HPDE6-E6E7 (cell line): ENCODE results near the gene EP400.
A peak's percentile ranks its signal among the peaks of the same experiment; 100 is the strongest.

Source experiments
- DNase-seq: peaks from one replicate; pipeline ENCODE4 v3.0.0; 2011; ENCODE audit warnings: missing footprints; ENCODE audit errors: extremely low spot score

Gene EP400

GRCh38 chr12:131949431-131950181 lies at the start of gene EP400:
EP400 (plus strand) TSS chr12:131949942; CDS start chr12:131960620, 10,678 bp downstream.
- peak; percentile 91 for DNase-seq

GRCh38 chr12:131900397-131900796 lies 49.3 kb upstream of the EP400 start:
- peak; percentile 54 for DNase-seq

- peak; percentile 35 for DNase-seq
Observed at GRCh38 chr12:131901431-131902331, 48.1 kb upstream of the EP400 start.

- no peak for DNase-seq
Observed at GRCh38 chr12:131902332-131903241, 47.2 kb upstream of the EP400 start.

GRCh38 chr12:131903270-131904255 lies 46.2 kb upstream of the EP400 start:
- DNase-seq, result no peak

- DNase-seq, result no peak
Observed at GRCh38 chr12:131904346-131904745, 45.4 kb upstream of the EP400 start.

- no peak for DNase-seq
Observed at GRCh38 chr12:131905081-131905629, 44.6 kb upstream of the EP400 start.

- DNase-seq, result no peak
Observed at GRCh38 chr12:131905630-131906091, 44.1 kb upstream of the EP400 start.

GRCh38 chr12:131907379-131908091 lies 42.2 kb upstream of the EP400 start:
- no peak for DNase-seq

- no peak for DNase-seq
Observed at GRCh38 chr12:131908092-131909080, 41.4 kb upstream of the EP400 start.

GRCh38 chr12:131909081-131909751 lies 40.5 kb upstream of the EP400 start:
- DNase-seq, result no peak

- DNase-seq, result no peak
Observed at GRCh38 chr12:131909752-131910219, 40.0 kb upstream of the EP400 start.

GRCh38 chr12:131910302-131911027 lies 39.3 kb upstream of the EP400 start:
- DNase-seq, result no peak

GRCh38 chr12:131911028-131911650 lies 38.6 kb upstream of the EP400 start:
- no peak for DNase-seq

GRCh38 chr12:131911851-131912477 lies 37.8 kb upstream of the EP400 start:
- no peak for DNase-seq
